ENCODE measurements around the gene CCDC27.

Gene CCDC27

DNA sequence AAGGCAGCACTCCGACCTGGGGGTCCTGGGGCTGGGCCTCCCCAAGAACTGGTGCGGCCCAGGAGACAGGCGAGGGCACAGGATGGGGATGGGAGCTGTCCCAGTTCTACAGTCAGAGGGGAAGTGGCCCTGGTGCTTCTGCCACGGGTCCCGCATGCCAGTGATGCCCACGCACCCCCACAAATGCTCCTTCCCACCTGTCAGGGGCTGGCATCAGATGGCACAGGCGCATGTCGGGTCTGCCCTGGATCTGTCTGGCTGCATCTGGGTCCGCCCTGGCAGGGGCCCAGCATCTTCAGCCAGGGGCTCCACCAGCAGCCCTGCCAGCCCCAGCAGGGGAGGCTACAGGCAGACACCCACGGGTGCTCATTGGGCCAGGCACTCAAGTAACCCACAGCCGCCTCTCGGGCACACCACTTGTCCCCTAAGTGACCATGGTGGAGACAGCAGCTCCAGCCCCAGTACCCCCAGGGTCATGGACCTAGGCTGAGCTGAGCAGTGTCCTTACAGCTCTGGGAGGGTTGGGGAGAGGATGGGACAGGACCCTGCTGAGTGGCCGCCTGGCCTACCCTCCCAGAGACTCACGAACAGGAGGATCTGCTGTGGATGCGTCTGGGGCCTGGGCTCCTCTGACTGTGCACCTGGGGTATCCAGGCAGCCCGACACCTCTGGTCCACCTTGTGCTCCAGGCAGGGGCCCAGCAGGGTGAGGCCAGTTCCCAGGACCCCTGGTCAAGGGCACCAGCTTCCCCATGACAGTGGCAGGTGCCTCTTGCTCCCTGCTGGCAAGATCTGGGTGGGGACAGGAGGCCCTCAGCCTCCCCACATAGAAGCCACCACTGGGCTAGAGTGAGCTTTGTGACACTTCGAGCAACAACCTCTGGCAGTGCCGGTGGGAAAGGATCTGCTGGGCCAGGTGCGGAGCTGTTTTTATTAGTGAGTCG lies 25.7 kb downstream of the CCDC27 start:
- Histone ChIP-seq H3K4me1 (peaks cover 13% of the 10 kb centered on the region), H3K36me3 (peaks cover 3% of the 10 kb centered on the region; the same call in 1 of the 2 replicates), H3K4me3 (ENCODE audit: low read depth, low read length) (no peak overlapping the region), H3K9me3 (no peaks in the 10 kb centered on the region), H3K27me3 (no peaks in the 10 kb centered on the region)
- TF ChIP-seq, protein P1, sequence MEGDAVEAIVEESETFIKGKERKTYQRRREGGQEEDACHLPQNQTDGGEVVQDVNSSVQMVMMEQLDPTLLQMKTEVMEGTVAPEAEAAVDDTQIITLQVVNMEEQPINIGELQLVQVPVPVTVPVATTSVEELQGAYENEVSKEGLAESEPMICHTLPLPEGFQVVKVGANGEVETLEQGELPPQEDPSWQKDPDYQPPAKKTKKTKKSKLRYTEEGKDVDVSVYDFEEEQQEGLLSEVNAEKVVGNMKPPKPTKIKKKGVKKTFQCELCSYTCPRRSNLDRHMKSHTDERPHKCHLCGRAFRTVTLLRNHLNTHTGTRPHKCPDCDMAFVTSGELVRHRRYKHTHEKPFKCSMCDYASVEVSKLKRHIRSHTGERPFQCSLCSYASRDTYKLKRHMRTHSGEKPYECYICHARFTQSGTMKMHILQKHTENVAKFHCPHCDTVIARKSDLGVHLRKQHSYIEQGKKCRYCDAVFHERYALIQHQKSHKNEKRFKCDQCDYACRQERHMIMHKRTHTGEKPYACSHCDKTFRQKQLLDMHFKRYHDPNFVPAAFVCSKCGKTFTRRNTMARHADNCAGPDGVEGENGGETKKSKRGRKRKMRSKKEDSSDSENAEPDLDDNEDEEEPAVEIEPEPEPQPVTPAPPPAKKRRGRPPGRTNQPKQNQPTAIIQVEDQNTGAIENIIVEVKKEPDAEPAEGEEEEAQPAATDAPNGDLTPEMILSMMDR (IDR thresholded peaks at IDR 0.05; ENCODE audit: low read depth, low read length): no peak
- no peak for DNase-seq

DNA sequence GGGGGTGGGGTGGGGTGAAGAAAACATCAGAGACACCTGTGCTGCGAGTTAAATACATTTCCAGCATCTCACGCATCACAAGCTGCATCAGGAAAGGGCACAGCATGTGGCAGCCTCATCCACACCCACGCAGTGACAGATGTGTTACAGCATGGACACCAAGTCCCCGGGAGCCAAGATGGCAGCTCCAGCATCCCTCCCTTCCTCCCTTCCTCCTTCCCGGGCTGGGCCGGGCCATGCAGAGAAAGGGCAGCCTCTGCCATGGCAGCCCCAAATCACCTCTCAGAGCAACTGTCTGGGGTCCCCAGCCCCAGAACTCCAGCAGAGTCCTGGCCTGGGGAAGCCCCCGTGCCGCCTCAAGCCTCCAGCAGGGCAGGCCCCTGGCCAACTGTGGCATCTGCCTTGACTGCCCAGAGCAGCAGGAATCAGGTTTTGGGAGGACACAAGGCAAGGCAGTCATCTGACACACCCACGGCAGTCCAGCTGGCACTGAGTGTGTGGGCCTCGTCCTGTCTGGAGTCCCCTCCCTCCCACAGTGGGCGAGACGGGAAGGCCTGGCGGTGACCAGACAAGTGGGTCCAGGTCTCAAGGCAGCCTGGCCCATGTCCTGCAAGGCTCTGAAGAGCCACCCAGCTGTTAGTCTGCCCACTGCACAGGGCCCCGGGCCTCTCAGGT lies 26.5 kb downstream of the CCDC27 start:
- Histone ChIP-seq H3K36me3 (peaks cover 3% of the 10 kb centered on the region; the same call in 1 of the 2 replicates), H3K9me3 (no peaks in the 10 kb centered on the region), H3K4me3 (ENCODE audit: low read depth, low read length) (no peak overlapping the region), H3K27me3 (no peaks in the 10 kb centered on the region), H3K4me1 (peaks cover 13% of the 10 kb centered on the region)
- no peak for DNase-seq
- TF ChIP-seq, protein P1 (IDR thresholded peaks at IDR 0.05; ENCODE audit: low read depth, low read length): no peak

- TF ChIP-seq, protein P1 (IDR thresholded peaks at IDR 0.05; ENCODE audit: low read depth, low read length): no peak
- Histone ChIP-seq H3K4me1 (peaks cover 13% of the 10 kb centered on the region), H3K36me3 (peaks cover 3% of the 10 kb centered on the region; the same call in 1 of the 2 replicates), H3K4me3 (ENCODE audit: low read depth, low read length) (no peak overlapping the region), H3K27me3 (no peaks in the 10 kb centered on the region), H3K9me3 (no peaks in the 10 kb centered on the region)
- no peak for DNase-seq
Observed at GRCh38 chr1:3779265-3779911, 27.1 kb downstream of the CCDC27 start.

- H3K27me3 ChIP-seq: no peaks in the 10 kb centered on the region
- no peak overlapping the region for H3K4me3 ChIP-seq (ENCODE audit: low read depth, low read length)
- TF ChIP-seq, protein P1 (IDR thresholded peaks at IDR 0.05; ENCODE audit: low read depth, low read length): no peak
- H3K9me3 ChIP-seq: no peaks in the 10 kb centered on the region
- DNase-seq: no peak
- H3K36me3 ChIP-seq: peaks cover 3% of the 10 kb centered on the region; the same call in 1 of the 2 replicates
- H3K4me1 ChIP-seq: peaks cover 13% of the 10 kb centered on the region; the same call in 1 of the 2 replicates
Observed at GRCh38 chr1:3779912-3780416, 27.7 kb downstream of the CCDC27 start.

DNA sequence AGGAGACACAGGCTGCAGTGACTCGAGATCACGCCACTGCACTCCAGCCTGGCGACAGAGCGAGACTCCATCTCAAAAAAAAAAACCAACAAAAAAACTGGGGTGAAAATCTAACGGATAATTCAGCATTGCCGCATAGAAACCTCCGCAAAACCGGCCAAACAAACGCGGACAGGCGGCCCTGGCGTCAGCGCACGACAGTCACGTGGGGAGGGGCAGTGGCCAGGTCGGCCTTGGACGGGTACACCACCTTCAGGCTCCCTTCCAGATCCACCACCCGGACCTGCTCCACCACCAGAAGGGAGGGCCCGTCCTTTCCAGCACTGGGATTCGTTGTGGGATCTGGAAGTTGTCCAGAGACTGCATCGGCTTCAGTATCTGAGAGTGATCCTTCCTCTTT lies 28.7 kb downstream of the CCDC27 start:
- peaks cover 3% of the 10 kb centered on the region; the same call in 1 of the 2 replicates for H3K36me3 ChIP-seq

More for the DNA sequence above, 28.7 kb downstream of the CCDC27 start:
- TF ChIP-seq, protein P1 (IDR thresholded peaks at IDR 0.05; ENCODE audit: low read depth, low read length): no peak
- no peaks in the 10 kb centered on the region for H3K27me3 ChIP-seq
- no peak overlapping the region for H3K4me3 ChIP-seq (ENCODE audit: low read depth, low read length)
- DNase-seq: no peak
- H3K9me3 ChIP-seq: no peaks in the 10 kb centered on the region
- H3K4me1 ChIP-seq: peaks cover 5% of the 10 kb centered on the region; the same call in 1 of the 2 replicates
